Measurements from ENCODE around the gene BOD1.

- TF ChIP-seq POLR2A (IDR thresholded peaks at IDR 0.05) (no peak), CTCF (IDR thresholded peaks at IDR 0.05) (no peak)
Measured at GRCh38 chr5:173577166-173577565, 39.3 kb downstream of the BOD1 start.

Measured in ovary (tissue), 3 donors.